K562 (cell line): ENCODE data around the gene TIMM17A. TPM values are rescaled to one million over a fixed set of nuclear protein-coding genes. Genes with fewer than 3 reads are reported as not detected.
A peak's percentile ranks its signal among the peaks of the same experiment; 100 is the strongest.

Source experiments
- BHLHE40 ChIP-seq: IDR thresholded peaks from 2 replicates; pipeline ENCODE4 v1.6.1; 2011; ENCODE audit warnings: low read length, improper control_type of control experiment
- CHD2 ChIP-seq: IDR thresholded peaks from 2 replicates; pipeline ENCODE4 v1.6.1; 2011; ENCODE audit warnings: low read depth, low read length
- CTCF ChIP-seq, 3 experiments: IDR thresholded peaks in 2 of 3; conservative IDR thresholded peaks in 1 of 3; 2 replicates each; pipeline ENCODE4 v1.5.1; 2011 to 2012; ENCODE audit warnings: low read length in 3 of 3, mild to moderate bottlenecking in 3 of 3, control low read depth in 2 of 3, improper control_type of control experiment in 1 of 3, inconsistent platforms in 1 of 3, low read depth in 1 of 3, mixed read lengths in 1 of 3, moderate library complexity in 1 of 3; ENCODE audit not compliant: insufficient read depth in 2 of 3
- GTF2F1 ChIP-seq: IDR thresholded peaks from 2 replicates; pipeline ENCODE4 v1.6.1; 2011; ENCODE audit warnings: low read depth, low read length, improper control_type of control experiment
- PHTF2 ChIP-seq: fragments of 250-450 bp; sonication (Bioruptor Pico); IDR thresholded peaks from 2 replicates; pipeline ENCODE4 v1.5.0; 2021; ENCODE audit warnings: mild to moderate bottlenecking
- RUNX1 ChIP-seq: sonication (generic); IDR thresholded peaks from 2 replicates; pipeline ENCODE4 v1.6.1; 2016; ENCODE audit warnings: antibody characterized with exemption, low read depth
- SAP30 ChIP-seq: fragments of 200-600 bp; sonication (generic); IDR thresholded peaks from 2 replicates; pipeline ENCODE4 v1.6.1; 2012; ENCODE audit warnings: borderline replicate concordance, low read depth, mild to moderate bottlenecking, moderate library complexity, low read length, control low read depth, inconsistent platforms; ENCODE audit not compliant: insufficient read depth, poor library complexity, severe bottlenecking
- SIX5 ChIP-seq, 2 experiments: IDR thresholded peaks; 2 replicates each; pipeline ENCODE4 v1.6.1; 2011; ENCODE audit warnings: low read length in 2 of 2, borderline replicate concordance in 1 of 2, low read depth in 1 of 2, mild to moderate bottlenecking in 1 of 2, moderate library complexity in 1 of 2; ENCODE audit not compliant: insufficient read depth in 1 of 2
- TFAM ChIP-seq: fragments of 250-450 bp; sonication (Bioruptor Pico); conservative IDR thresholded peaks from 2 replicates; pipeline ENCODE4 v1.5.0; 2021; ENCODE audit warnings: mild to moderate bottlenecking, moderate library complexity
- USF1 ChIP-seq: sonication (generic); formaldehyde crosslinking; IDR thresholded peaks from 2 replicates; pipeline ENCODE4 v1.9.0; 2022; ENCODE audit warnings: mild to moderate bottlenecking, missing genetic modification reagents
- ZBTB33 ChIP-seq: sonication (generic); formaldehyde crosslinking; IDR thresholded peaks from 2 replicates; pipeline ENCODE4 v1.8.1; 2023; ENCODE audit warnings: mild to moderate bottlenecking, missing genetic modification reagents
- ZNF780A ChIP-seq: fragments of 250-450 bp; sonication (Bioruptor Pico); IDR thresholded peaks from 2 replicates; pipeline ENCODE4 v1.5.0; 2021; ENCODE audit warnings: mild to moderate bottlenecking
- polyA plus RNA-seq, 8 experiments: library from polyadenylated mRNA; depleted of rRNA in 4 of 8; stranded (reverse) in 5 of 8; unstranded in 3 of 8; fragments of >200 nt; fragmentation: Nextera tagmentation in 2 of 8; fragmentation: Illumina TruSeq in 1 of 8; extraction: Ambion mirVana in 2 of 8; extraction: Trizol in 1 of 8; gene quantifications; 2 replicates each; pipeline versions ENCODE4 v1.2.1 to v1.2.3, GENCODE V29; 2011 to 2014; ENCODE audit warnings: inconsistent platforms in 1 of 8, missing spikeins in 1 of 8
- total RNA-seq, 7 experiments: library from RNA; depleted of rRNA in 6 of 7; stranded (reverse); fragments of >200 nt in 6 of 7; fragmentation: Illumina TruSeq in 2 of 7; extraction: Trizol in 2 of 7; gene quantifications; 2 replicates each; pipeline versions ENCODE4 v1.2.1 to v1.2.3, GENCODE V29; 2011 to 2021; ENCODE audit warnings: low replicate concordance in 1 of 7
- TF ChIP-seq, protein P1 (sequence below): fragments of 250-450 bp; sonication (Bioruptor Pico); IDR thresholded peaks from 2 replicates; pipeline ENCODE4 v1.8.0; 2021; ENCODE audit warnings: moderate library complexity, mild to moderate bottlenecking, inconsistent platforms
- TF ChIP-seq, protein P2 (sequence below): sonication (generic); formaldehyde crosslinking; IDR thresholded peaks from 2 replicates; pipeline ENCODE4 v1.8.0; 2022; ENCODE audit warnings: missing genetic modification reagents, mild to moderate bottlenecking, moderate library complexity, borderline replicate concordance
- TF ChIP-seq, protein P3 (sequence below): sonication (generic); formaldehyde crosslinking; IDR thresholded peaks from 2 replicates; pipeline ENCODE4 v1.8.0; 2023; ENCODE audit warnings: missing genetic modification reagents, mild to moderate bottlenecking, borderline replicate concordance

TIMM17A gene
- total and polyA plus RNA-seq, 9 of the 15 experiments (the other 6 are each of a cell fraction or from before 2014, with no cell fraction given): 116 to 744 (median 180) TPM

GRCh38 chr1:202007805-202008489 lies 52.6 kb downstream of the TIMM17A start (continued):
- TF ChIP-seq ZBTB33 (CRISPR knock-in tag) (no peak), TFAM (CRISPR knock-in tag) (no peak), BHLHE40 (peak; percentile 96), RUNX1 (peak; percentile 70; the same call in 1 of the 2 replicates), ZNF780A (CRISPR knock-in tag) (no peak), CHD2 (no peak), USF1 (CRISPR knock-in tag) (peak; percentile 71), SIX5 (IDR thresholded peaks at IDR 0.05; ENCODE audit: borderline replicate concordance in 1 of 2, insufficient read depth in 1 of 2, low read depth in 1 of 2, low read length in 2 of 2) (no peak), PHTF2 (CRISPR knock-in tag) (no peak), SAP30 (no peak), GTF2F1 (no peak), CTCF (IDR thresholded peaks at IDR 0.05 in 2 of 3, conservative IDR thresholded peaks at IDR 0.05 in 1 of 3; ENCODE audit: insufficient read depth in 2 of 3, low read depth in 1 of 3, low read length in 3 of 3) (no peak)
- TF ChIP-seq, protein P1, sequence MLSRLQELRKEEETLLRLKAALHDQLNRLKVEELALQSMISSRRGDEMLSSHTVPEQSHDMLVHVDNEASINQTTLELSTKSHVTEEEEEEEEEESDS: no peak
- TF ChIP-seq, protein P2, sequence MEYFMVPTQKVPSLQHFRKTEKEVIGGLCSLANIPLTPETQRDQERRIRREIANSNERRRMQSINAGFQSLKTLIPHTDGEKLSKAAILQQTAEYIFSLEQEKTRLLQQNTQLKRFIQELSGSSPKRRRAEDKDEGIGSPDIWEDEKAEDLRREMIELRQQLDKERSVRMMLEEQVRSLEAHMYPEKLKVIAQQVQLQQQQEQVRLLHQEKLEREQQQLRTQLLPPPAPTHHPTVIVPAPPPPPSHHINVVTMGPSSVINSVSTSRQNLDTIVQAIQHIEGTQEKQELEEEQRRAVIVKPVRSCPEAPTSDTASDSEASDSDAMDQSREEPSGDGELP (CRISPR knock-in tag): peak; percentile 52; the same call in 1 of the 2 replicates
- TF ChIP-seq, protein P3, sequence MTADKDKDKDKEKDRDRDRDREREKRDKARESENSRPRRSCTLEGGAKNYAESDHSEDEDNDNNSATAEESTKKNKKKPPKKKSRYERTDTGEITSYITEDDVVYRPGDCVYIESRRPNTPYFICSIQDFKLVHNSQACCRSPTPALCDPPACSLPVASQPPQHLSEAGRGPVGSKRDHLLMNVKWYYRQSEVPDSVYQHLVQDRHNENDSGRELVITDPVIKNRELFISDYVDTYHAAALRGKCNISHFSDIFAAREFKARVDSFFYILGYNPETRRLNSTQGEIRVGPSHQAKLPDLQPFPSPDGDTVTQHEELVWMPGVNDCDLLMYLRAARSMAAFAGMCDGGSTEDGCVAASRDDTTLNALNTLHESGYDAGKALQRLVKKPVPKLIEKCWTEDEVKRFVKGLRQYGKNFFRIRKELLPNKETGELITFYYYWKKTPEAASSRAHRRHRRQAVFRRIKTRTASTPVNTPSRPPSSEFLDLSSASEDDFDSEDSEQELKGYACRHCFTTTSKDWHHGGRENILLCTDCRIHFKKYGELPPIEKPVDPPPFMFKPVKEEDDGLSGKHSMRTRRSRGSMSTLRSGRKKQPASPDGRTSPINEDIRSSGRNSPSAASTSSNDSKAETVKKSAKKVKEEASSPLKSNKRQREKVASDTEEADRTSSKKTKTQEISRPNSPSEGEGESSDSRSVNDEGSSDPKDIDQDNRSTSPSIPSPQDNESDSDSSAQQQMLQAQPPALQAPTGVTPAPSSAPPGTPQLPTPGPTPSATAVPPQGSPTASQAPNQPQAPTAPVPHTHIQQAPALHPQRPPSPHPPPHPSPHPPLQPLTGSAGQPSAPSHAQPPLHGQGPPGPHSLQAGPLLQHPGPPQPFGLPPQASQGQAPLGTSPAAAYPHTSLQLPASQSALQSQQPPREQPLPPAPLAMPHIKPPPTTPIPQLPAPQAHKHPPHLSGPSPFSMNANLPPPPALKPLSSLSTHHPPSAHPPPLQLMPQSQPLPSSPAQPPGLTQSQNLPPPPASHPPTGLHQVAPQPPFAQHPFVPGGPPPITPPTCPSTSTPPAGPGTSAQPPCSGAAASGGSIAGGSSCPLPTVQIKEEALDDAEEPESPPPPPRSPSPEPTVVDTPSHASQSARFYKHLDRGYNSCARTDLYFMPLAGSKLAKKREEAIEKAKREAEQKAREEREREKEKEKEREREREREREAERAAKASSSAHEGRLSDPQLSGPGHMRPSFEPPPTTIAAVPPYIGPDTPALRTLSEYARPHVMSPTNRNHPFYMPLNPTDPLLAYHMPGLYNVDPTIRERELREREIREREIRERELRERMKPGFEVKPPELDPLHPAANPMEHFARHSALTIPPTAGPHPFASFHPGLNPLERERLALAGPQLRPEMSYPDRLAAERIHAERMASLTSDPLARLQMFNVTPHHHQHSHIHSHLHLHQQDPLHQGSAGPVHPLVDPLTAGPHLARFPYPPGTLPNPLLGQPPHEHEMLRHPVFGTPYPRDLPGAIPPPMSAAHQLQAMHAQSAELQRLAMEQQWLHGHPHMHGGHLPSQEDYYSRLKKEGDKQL (CRISPR knock-in tag): no peak
